Activated T-cell treated with anti-CD3 and anti-CD28 coated beads for 1 hour (primary cell): ENCODE results near the gene N4BP2L2.

Source experiments
- DNase-seq: peaks from one replicate; pipeline ENCODE4 v3.0.0-alpha.2; 2020; ENCODE audit warnings: low read depth

N4BP2L2 gene

DNA sequence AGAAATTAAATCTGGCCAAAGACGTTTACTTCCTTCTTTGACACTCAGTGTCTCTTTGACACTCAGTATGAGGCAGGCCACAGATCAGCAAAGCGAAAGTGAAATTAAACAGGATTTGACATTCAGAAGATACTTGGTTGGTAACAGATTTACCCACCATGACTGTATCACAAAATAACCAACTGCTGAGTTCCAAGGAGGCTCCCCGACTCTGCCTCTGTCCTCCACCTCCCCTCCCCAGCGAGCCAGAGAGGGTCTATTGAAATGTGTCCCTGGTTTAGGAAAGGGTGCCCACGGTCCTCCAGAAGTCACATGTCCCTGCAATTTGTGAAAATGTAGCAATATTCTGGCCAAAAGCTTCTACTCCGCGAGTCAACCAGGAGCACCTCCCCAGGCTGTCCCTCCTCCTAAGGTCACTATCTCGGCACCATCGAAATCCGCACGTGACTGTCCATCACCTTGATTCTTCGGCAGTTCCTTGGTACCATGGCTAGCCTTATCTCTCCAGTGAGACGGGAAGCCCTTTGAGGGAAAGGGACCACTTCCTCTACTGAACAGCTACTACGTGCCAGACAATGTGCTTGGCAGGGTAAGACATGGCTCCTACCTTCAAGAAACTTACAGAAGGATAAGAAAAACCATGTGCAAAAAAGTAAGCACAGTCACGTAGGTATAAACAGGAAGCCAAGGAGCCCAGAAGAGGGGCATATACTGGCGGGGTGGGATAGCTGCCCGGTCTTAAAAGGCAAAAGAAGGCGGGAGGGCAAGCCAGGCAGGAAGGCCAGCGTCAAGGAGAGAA lies 112.2 kb downstream of the N4BP2L2 start:
- DNase-seq: peak; percentile 5

DNA sequence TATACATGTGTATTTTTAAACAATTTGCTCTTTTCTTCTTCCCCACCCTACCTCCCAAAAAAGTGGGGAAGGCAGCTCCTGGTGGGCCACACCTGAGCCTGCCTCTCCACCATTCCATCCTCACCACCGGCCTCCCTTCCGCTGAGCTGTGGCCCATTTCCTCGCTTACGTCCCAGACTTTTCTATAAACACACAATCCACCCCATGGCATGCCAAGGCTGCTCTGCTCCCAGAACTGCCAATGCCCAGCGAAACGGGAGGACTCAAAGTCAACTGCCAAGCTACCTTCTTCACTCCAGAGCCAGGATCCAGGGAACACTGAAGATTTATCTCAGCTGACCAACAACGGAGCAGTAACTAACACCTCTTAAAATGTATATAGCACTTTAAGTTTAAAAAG lies 113.4 kb downstream of the N4BP2L2 start:
- DNase-seq: no peak

DNA sequence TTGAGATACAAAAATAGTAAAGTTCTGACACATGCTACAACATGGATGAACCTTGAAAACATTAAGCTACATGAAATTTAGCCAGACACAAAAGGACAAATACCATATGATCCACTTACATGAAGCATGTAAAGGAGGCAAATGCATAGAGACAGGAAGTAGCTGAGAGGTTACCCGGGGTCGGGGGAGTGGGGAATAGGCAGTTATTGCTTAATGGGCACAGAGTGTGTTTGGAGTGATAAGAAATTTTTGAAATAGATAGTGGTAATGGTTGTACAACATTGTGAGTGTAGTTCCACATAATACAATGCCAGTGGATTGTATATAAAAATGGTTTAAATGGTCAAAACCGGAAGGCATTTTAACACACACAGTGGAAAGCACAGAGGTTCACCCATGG lies 115.0 kb downstream of the N4BP2L2 start:
- no peak for DNase-seq

DNA sequence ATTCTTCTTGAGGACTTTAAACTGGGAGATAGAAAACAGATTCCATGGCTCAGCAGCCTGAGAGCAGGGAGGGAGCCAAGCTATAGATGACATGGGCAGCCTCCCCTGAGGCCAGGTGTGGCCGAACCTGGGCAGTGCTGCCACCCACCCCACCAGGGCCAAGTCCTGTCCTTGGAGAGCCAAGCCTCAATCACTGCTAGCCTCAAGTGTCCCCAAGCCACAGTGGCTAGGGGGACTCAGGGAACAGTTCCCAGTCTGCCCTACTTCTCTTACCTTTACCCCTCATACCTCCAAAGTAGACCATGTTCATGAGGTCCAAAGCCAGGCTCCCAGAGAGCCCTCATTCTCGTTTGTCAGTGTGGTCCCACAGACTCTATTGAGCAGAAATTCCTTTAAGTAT lies 118.7 kb downstream of the N4BP2L2 start:
- DNase-seq: no peak

DNA sequence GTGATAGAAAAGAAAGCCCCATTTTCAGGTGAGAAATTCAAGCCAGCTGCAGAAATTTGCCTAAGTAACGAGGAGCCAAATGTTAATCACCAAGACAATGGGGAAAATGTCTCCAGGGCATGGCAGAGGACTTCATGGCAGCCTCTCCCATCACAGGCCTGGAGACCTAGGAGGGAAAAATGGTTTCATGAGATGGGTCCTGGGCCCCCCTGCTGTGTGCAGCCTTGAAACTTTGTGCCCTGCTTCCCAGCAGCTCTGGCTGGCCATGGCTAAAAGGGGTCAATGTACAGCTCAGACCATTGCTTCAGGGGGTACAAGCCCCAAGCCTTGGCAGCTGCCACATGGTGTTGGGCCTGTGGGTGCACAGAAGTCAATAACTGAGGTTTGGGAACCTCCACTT lies 120.6 kb downstream of the N4BP2L2 start:
- no peak for DNase-seq

DNA sequence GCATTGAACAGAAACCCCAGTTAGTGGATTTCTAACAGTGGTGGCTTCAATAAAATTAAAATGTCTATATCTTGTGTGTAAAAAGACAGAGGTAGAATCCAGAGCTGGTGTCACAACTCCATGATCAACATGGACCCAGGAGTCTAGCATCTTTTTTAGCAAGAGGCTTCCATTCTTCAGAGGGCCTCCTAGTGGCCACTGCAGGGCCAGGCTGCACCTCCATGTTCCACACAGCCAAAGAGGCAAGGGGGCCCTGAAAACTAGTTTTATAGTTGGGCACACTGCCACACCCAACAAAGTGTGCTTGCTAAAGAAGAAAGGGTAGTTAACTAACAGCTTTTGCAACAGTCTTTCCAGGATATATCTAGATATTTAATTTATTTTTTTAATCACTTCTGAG lies 123.6 kb downstream of the N4BP2L2 start:
- DNase-seq: no peak

DNA sequence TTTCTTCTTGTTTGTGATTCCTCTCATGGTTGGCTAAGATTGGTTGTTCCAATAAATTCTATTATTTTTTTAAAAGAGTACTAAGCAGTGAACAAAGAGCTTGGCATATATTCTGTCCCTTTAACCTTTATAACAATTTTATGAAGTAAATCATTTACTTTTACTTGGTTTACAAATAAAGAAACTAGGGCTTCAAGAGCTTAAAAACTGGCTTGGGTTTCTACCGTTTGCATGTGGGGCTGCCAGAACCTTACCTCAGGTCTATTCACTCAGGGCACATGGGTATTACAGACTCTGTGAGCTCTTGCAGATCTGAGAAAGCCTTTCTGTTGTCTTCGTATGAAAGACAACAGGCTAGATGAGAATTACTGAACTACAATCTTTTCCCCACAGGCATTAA lies 124.0 kb downstream of the N4BP2L2 start:
- no peak for DNase-seq

DNA sequence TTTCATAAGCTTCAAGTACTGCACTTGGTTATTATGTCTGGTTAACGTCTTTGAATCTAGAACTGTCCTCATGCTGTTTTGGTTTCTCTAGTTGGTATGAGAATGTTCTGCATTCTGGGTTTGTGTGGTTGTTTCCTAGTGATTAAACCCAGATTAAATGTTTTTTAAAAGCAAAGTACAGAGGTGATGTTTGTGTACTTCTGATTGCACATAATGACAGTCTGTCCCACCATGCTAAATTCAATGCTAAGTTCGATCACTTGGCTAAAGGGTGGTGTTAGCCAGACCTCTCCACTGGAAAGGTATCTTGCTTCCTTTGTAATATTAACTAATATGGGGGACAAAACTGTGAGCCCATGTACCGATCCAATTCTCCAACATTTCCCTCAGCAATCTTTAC lies 125.3 kb downstream of the N4BP2L2 start:
- no peak for DNase-seq

DNA sequence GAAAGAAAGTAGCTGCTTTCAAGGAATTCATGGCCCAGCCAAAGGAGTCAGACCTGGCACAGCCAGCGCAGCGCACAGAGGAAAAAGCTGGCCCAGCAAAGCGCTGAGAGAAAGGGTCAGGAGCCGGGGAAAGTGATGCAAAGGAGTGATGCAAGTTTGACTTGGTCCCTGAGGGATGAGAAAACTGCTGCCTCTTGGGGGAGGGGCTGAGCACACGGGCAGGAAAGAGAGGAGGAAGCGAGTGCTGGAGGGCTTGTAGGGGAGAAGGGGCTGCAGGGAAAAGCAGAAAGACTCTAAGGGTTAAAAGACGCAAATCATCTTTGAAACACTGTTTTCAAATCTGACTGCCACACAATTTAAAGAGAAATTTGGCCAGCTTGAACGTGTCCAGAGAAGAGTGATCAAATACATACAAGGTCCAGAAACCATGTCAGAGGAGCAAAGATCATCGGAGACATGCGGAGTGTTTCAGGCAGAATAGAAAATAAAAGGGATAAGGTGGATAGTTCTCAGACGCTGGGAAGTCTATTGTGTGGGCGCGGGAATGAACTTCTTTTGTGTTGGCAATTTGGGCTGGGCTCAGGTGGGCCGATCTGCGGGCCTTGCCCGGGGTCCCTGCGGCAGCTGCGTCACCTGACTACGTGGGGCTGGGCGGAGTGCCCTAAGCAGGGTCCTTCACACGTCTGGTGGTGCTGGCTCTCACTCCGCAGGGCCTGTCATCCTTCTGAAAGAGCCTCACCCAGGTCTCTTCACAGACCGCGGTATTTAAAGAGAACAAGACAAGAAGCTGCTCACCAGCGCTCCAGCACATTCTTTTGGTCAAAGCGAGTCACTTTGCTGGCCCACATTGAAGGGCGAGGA lies 128.8 kb downstream of the N4BP2L2 start:
- DNase-seq: no peak

DNA sequence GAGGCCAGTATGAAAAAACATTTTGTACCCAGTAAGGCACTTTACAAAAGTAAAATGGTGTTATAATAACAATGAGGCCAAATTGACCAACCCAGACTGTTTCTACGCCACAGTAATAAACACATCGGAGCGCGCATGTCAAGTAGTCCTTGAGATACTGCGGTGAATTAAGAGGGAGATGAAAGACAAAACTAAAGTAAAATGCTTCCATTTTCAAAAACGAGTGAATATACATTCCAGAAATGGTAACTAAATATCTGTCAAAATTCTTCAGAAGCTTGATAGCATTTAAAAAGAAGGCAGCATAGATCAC lies 129.6 kb downstream of the N4BP2L2 start:
- DNase-seq: no peak

DNA sequence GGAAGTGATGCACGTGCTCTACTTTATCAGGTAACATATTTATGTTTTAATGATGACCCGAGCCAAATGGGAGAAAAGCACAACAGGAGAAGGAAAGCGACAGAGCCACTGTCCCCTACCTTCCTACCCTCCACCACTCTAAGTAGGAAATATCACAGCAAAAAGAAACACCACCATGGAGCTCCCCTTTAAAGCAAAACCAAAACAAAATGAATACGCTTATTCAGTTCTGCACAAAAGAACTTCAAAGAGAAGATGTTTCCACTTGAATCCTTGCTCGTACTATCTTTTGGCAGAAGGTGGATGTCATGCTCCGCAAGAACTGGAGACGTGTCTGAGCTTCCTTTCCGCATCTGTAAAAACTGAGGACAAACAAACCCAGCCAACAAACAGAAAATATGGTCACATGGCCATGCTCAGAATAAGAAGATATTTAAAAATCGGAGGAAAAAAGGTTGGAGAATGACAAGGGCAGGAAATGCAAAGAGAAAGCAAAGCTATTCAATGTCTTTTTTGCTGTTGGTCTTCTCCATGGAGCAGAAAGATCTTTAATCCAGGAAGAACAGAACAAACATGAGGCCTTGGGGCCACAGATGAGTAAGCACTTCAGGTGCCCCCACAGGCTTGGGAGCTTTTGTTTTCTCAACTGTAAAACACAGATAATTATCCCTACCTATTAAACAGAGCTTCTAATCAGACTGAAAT lies 130.1 kb downstream of the N4BP2L2 start:
- DNase-seq: no peak

DNA sequence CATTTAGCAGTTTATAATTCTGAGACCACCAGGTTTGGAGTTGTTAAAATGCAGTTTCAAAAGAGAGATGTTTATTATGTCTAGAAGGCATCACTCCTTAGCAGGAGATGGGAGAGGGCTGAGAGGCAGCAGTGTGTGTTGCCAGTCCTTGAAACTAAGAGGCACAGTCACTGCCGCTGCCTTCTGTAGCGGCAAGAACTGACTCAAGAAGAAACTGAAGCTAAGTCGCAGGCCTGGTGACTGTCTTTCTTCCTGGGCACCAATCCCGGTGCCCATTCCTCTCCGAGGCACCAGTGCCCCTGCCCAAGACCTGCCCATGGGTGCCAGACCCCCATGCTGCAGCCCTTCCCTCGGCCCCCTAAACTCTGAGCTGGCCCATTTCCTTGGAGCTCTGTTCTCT lies 130.7 kb downstream of the N4BP2L2 start:
- DNase-seq: no peak

DNA sequence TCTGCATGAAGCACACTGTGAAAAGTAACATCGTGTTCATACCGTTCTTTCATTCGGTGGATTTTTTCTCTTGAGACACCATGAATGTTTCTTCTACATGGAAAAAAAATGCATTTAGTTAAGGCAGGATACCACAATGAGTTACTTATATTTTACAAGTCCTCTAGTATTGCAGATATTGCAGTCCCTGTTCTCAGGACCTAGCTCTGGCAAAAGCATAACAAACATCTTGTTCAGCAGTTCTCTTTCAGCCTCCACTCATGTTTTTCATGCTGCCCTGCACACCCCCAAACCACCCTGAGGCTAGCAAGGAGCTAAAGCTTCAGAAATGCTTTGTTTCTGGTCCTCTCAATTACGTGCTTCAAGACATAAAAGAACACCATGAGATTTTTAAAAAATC lies 135.5 kb downstream of the N4BP2L2 start:
- DNase-seq: no peak

DNA sequence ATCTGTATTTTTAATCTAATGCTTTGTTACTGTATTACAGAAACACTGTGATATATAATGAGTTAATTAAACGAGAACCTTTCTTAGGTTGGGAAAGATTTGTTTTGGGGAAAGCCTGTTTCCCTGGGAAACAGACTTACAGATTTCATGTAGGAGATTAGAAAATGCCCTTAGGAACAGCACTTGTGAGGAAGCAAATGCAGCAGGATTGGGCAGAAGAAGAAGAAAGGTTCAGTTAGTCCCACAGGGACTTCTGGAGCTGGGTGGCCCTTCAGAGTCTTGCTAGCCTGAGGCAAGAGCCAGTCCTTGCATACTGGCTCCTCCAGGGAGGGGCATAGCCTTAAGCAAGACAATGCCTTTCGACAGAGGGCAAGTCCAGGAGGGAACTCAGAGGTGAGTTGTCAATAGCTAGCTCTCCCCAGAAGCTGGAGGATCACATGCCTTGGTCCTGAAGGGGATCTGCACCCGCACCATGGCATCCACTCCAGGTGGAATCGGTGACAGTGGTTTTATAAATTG lies 147.4 kb downstream of the N4BP2L2 start:
- no peak for DNase-seq

DNA sequence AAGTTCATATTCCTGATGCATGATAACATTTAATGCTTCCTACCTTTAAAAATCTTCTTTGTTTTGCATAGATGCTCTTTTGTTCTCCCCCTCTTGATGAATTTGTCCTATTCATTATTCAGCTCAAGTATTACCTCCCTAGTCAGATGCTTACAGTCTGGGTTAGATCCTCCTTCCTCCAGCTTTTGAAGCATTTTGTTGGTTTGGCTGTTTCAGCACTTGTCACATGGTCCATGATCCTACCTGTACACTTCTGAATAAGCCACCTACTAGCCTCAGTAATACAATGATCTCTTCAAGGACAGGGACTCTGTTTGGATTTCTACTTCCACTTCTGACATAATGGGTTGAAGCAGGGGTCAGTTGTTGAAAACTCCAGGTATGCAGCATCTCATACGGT lies 148.1 kb downstream of the N4BP2L2 start:
- DNase-seq: no peak

DNA sequence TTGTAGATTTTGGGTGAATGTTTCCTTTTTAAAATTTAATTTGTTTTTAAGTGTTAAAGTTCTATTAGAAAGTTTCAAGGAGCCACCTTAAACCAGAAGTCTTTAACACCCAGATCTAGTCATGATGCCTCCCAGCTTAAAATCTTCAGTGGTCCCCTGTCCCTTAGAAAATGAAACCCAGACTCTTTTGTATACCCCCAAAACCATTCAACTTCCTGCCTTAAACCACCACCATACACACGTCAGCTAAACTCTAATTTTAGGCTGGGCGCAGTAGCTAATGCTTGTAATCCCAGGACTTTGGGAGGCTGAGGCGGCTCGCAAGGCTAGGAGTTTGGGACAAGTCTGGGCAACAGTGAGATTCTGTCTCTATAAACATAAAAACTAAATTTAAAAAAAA lies 148.5 kb downstream of the N4BP2L2 start:
- DNase-seq: no peak

DNA sequence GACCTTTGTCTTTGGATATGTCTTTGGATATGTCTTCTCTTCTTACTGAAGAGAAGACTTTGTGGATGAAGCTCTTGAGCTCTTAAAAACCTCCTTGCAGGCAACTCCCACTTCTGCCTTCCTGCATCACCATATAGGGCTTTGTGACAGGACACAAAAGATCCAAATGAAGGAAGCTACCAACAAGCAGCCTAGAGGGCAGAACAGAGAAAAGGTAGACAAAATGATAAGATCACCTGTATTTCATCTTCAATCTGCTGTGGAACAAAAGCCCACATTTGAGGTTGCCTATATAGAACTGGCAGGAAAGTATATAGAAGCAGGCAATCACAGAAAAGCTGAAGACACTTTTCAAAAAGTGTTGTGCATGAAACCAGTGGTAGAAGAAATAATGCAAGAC lies 153.2 kb downstream of the N4BP2L2 start:
- no peak for DNase-seq

DNA sequence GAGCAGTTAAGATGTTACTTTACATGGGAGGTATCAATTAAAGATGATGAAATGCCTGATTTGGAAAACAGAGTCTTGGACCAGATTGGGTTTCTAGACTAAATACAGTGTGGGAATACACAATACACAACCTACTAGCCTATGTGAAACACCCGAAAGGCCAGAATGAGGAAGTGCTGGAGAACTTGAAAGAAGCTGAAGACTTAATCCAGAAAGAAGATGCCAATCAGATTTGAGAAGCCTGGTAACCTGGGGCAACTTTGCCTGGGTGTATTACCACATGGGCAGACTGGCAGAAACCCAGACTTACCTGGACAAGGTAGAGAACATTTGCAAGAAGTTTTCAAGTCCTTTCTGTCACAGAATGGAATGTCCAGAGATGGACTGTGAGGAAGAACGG lies 153.9 kb downstream of the N4BP2L2 start:
- no peak for DNase-seq

DNA sequence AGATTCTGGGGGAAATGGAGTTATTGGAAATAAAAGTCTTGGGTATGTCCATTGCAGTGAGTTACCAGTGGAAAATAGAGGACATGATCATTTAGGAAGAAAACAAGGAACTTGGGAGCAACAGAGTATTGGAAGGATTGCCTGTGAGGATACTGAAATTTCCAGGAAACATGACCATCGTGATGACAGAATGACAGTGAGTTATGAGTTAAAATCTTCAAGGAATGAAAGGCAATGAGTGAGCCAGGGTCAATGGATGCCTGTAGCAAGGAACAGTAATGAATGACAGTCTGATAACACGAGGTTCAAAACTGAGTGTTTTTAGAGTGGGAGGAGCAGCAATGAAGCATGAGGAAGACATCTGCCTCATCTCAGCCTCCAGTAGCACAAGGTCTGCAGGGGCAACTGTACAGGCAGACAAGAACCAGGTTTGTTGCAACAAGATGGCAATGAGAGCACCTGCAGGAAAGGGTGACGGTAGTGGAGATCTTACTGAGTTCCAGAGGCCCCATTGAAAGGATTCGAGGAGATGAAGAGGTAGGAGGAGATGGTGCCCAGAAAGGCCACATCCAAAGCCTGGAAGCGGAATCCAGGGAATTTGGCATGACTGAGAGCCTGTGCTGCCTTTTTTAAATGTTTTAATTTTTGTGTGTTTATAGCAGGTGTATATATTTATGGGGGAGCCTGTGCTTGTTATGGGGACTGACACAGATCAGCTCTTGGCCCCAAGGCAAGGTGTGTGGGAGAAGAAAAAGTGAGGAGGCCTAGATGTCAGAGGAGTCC lies 154.6 kb downstream of the N4BP2L2 start:
- DNase-seq: no peak
